A549 (cell line): ENCODE results near the gene PROX2. TPM values are rescaled to one million over a fixed set of nuclear protein-coding genes. Genes with fewer than 3 reads are reported as not detected.

Experiments
- ATAC-seq, 2 experiments: fragments of 200-7000 bp in 1 of 2; fragments of >200 bp in 1 of 2; cut with Nextera tagmentation in 1 of 2; cut with Tn5 transposase in 1 of 2; 3 replicates each; pipeline versions ENCODE4 v1.8.0 to v1.9.1; 2018 to 2020; ENCODE audit warnings: mild to moderate bottlenecking in 1 of 2, moderate library complexity in 1 of 2
- CTCF ChIA-PET: fragments of 300-600 bp; sonication (Branson Sonifier 250); formaldehyde crosslinking; extraction: SDS; loops from one replicate; lab custom pipeline; 2021; ENCODE audit warnings: antibody characterized with exemption, inconsistent platforms; lab: Yijun Ruan, JAX
- POLR2A ChIA-PET: fragments of 350-600 bp; formaldehyde crosslinking; extraction: SDS; loops from one replicate; lab custom pipeline; 2021; ENCODE audit warnings: antibody characterized with exemption, inconsistent platforms; lab: Yijun Ruan, JAX
- DNase-seq, 2 experiments: peaks; one replicate each; pipeline versions ENCODE4 v3.0.0 to v3.0.0-alpha.2; 2011 to 2016; ENCODE audit warnings: low read depth in 1 of 2, low spot score in 1 of 2
- FAIRE-seq: peaks from 2 replicates; lab custom pipeline; 2011; peaks lifted over from hg19 to GRCh38; lab: Jason Lieb, UNC
- H3K27ac ChIP-seq, 2 experiments: fragments of >200 bp; sonication (Bioruptor Twin); formaldehyde crosslinking; 3 replicates each; pipeline ENCODE4 v1.5.1; 2016 to 2017
- H3K4me1 ChIP-seq: fragments of >200 bp; sonication (Bioruptor Twin); formaldehyde crosslinking; 3 replicates; pipeline ENCODE4 v1.6.1; 2016
- H3K4me2 ChIP-seq: fragments of >200 bp; sonication (Bioruptor Twin); formaldehyde crosslinking; 3 replicates; pipeline ENCODE4 v1.6.1; 2016
- H3K4me3 ChIP-seq: fragments of >200 bp; sonication (Bioruptor Twin); formaldehyde crosslinking; 3 replicates; pipeline ENCODE4 v1.5.1; 2016
- H3K9me3 ChIP-seq: fragments of >200 bp; sonication (Bioruptor Twin); formaldehyde crosslinking; 3 replicates; pipeline ENCODE4 v1.6.1; 2016
- EHF ChIP-seq: fragments of 250-450 bp; sonication (Bioruptor Pico); IDR thresholded peaks from 2 replicates; pipeline ENCODE4 v1.5.0; 2020; ENCODE audit warnings: mild to moderate bottlenecking
- EHMT2 ChIP-seq: fragments of 200-600 bp; sonication (generic); IDR thresholded peaks from 2 replicates; pipeline ENCODE4 v1.6.1; 2016; ENCODE audit warnings: antibody characterized with exemption, low read depth, mild to moderate bottlenecking, moderate library complexity
- FOSB ChIP-seq: fragments of 250-450 bp; sonication (Bioruptor Pico); IDR thresholded peaks from 2 replicates; pipeline ENCODE4 v1.5.0; 2020; ENCODE audit warnings: mild to moderate bottlenecking, moderate library complexity
- GATA3 ChIP-seq: IDR thresholded peaks from 2 replicates; pipeline ENCODE4 v1.6.1; 2012; ENCODE audit warnings: borderline replicate concordance
- HDAC2 ChIP-seq: fragments of 200-600 bp; sonication (generic); IDR thresholded peaks from 2 replicates; pipeline ENCODE4 v1.6.1; 2016
- HEYL ChIP-seq: fragments of 250-450 bp; sonication (Bioruptor Pico); IDR thresholded peaks from 2 replicates; pipeline ENCODE4 v1.8.0; 2021; ENCODE audit warnings: mild to moderate bottlenecking, moderate library complexity
- HOXA7 ChIP-seq: fragments of 250-450 bp; sonication (Bioruptor Pico); IDR thresholded peaks from 2 replicates; pipeline ENCODE4 v1.5.0; 2020; ENCODE audit warnings: mild to moderate bottlenecking, moderate library complexity
- JUNB ChIP-seq: fragments of >200 bp; sonication (Bioruptor Twin); formaldehyde crosslinking; IDR thresholded peaks from 2 replicates; pipeline ENCODE4 v1.6.1; 2016
- NFE2L2 ChIP-seq: fragments of 150-350 bp; conservative IDR thresholded peaks from 2 replicates; pipeline ENCODE4 v1.6.1; 2014; ENCODE audit warnings: low read length
- NPAS2 ChIP-seq: fragments of 250-450 bp; sonication (Bioruptor Pico); IDR thresholded peaks from 2 replicates; pipeline ENCODE4 v1.8.0; 2022; ENCODE audit warnings: mild to moderate bottlenecking, moderate library complexity, borderline replicate concordance
- PHF8 ChIP-seq: fragments of 200-600 bp; sonication (generic); IDR thresholded peaks from 2 replicates; pipeline ENCODE4 v1.6.1; 2016; ENCODE audit warnings: low read depth, mild to moderate bottlenecking, antibody characterized with exemption, moderate library complexity, borderline replicate concordance
- RCOR1 ChIP-seq: fragments of 150-350 bp; IDR thresholded peaks from 2 replicates; pipeline ENCODE4 v1.6.1; 2014; ENCODE audit warnings: antibody characterized with exemption, low read length, low read depth
- RFX5 ChIP-seq: fragments of 450-650 bp; IDR thresholded peaks from 2 replicates; pipeline ENCODE4 v1.7.1; 2014; ENCODE audit warnings: antibody characterized with exemption, mild to moderate bottlenecking, moderate library complexity
- RNF2 ChIP-seq: fragments of 200-600 bp; sonication (generic); IDR thresholded peaks from 2 replicates; pipeline ENCODE4 v1.6.1; 2016; ENCODE audit warnings: low read depth, mild to moderate bottlenecking, antibody characterized with exemption, moderate library complexity, borderline replicate concordance
- ZSCAN20 ChIP-seq: fragments of 250-450 bp; sonication (Bioruptor Pico); IDR thresholded peaks from 2 replicates; pipeline ENCODE4 v1.8.0; 2022; ENCODE audit warnings: mild to moderate bottlenecking, moderate library complexity
- polyA plus RNA-seq, 4 experiments: library from polyadenylated mRNA; depleted of rRNA in 3 of 4; stranded (reverse); fragments of >200 nt; fragmentation: RNase III in 1 of 4; extraction: RNeasy Plus Mini Kit Qiagen cat#74134 plus additional on column Dnase treatment in 1 of 4; gene quantifications; 2 replicates in 3 of 4; 3 replicates in 1 of 4; pipeline ENCODE4 v1.2.3, GENCODE V29; 2011 to 2017
- TF ChIP-seq, protein P1 (sequence below): fragments of 200-600 bp; sonication (generic); IDR thresholded peaks from 2 replicates; pipeline ENCODE4 v1.6.1; 2016; ENCODE audit warnings: antibody characterized with exemption, mild to moderate bottlenecking, moderate library complexity
- TF ChIP-seq, protein P2 (sequence below): fragments of >200 bp; sonication (Bioruptor Twin); formaldehyde crosslinking; IDR thresholded peaks from 2 replicates; pipeline ENCODE4 v1.6.1; 2016
- TF ChIP-seq, protein P3 (sequence below): fragments of 150-350 bp; IDR thresholded peaks from 2 replicates; pipeline ENCODE4 v1.6.1; 2014; ENCODE audit warnings: low read depth, mild to moderate bottlenecking, low read length

The PROX2 gene
- polyA plus RNA-seq, 2 of the 4 experiments (the other 2 are of a cell fraction): not detected

DNA sequence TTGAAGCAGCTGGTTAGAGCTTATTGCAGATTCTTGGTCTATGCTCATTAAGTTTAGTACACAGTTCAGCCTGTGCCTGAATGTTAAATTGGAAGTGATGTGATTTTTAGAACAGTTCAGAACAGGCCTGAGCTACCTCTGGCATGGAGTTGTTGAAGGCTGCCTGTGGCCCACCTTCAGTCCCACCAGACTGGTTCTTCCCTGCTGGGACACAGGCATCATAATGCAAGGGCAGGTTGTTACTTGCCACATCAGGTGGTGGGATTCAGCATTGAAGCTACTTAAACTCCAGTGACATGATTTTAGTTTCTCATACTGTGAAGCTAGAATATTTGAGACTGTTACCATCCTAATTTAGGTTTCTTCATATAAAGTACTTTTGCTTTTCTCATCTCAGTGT lies 49.4 kb downstream of the PROX2 start:
- FAIRE-seq (no peak), DNase-seq (no peak), ATAC-seq (no peak)
- TF ChIP-seq GATA3 (no peak), EHF (CRISPR knock-in tag) (no peak), RFX5 (no peak), RCOR1 (no peak), FOSB (CRISPR knock-in tag) (no peak), NPAS2 (no peak), PHF8 (no peak), JUNB (no peak), EHMT2 (no peak), NFE2L2 (no peak), HOXA7 (CRISPR knock-in tag) (no peak), ZSCAN20 (CRISPR knock-in tag) (no peak), HEYL (CRISPR knock-in tag) (no peak), RNF2 (no peak), HDAC2 (no peak)
- TF ChIP-seq, protein P1, sequence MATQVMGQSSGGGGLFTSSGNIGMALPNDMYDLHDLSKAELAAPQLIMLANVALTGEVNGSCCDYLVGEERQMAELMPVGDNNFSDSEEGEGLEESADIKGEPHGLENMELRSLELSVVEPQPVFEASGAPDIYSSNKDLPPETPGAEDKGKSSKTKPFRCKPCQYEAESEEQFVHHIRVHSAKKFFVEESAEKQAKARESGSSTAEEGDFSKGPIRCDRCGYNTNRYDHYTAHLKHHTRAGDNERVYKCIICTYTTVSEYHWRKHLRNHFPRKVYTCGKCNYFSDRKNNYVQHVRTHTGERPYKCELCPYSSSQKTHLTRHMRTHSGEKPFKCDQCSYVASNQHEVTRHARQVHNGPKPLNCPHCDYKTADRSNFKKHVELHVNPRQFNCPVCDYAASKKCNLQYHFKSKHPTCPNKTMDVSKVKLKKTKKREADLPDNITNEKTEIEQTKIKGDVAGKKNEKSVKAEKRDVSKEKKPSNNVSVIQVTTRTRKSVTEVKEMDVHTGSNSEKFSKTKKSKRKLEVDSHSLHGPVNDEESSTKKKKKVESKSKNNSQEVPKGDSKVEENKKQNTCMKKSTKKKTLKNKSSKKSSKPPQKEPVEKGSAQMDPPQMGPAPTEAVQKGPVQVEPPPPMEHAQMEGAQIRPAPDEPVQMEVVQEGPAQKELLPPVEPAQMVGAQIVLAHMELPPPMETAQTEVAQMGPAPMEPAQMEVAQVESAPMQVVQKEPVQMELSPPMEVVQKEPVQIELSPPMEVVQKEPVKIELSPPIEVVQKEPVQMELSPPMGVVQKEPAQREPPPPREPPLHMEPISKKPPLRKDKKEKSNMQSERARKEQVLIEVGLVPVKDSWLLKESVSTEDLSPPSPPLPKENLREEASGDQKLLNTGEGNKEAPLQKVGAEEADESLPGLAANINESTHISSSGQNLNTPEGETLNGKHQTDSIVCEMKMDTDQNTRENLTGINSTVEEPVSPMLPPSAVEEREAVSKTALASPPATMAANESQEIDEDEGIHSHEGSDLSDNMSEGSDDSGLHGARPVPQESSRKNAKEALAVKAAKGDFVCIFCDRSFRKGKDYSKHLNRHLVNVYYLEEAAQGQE: no peak
- TF ChIP-seq, protein P2, sequence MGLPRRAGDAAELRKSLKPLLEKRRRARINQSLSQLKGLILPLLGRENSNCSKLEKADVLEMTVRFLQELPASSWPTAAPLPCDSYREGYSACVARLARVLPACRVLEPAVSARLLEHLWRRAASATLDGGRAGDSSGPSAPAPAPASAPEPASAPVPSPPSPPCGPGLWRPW: no peak
- TF ChIP-seq, protein P3, sequence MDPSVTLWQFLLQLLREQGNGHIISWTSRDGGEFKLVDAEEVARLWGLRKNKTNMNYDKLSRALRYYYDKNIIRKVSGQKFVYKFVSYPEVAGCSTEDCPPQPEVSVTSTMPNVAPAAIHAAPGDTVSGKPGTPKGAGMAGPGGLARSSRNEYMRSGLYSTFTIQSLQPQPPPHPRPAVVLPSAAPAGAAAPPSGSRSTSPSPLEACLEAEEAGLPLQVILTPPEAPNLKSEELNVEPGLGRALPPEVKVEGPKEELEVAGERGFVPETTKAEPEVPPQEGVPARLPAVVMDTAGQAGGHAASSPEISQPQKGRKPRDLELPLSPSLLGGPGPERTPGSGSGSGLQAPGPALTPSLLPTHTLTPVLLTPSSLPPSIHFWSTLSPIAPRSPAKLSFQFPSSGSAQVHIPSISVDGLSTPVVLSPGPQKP: no peak
- CTCF ChIA-PET: interaction anchor here (1.2 kb wide), 1 partner anchor 214 kb away, joined by 4 read pairs; no protein-coding TSS in a partner anchor
- Histone ChIP-seq H3K4me3 (no peak overlapping the region), H3K9me3 (no peaks in the 10 kb centered on the region), H3K4me2 (no peak overlapping the region), H3K4me1 (no peaks in the 10 kb centered on the region), H3K27ac (no peak overlapping the region)
- POLR2A ChIA-PET: no interaction called here

Other genes with a start within 250 kb of the PROX2 start
- gene AREL1, start 163.1 kb downstream of the PROX2 start, polyA plus RNA-seq (2011; rRNA removed): 48.6 and 59.5 TPM in 2 replicates
- gene AREL1, start 163.1 kb downstream of the PROX2 start, polyA plus RNA-seq (2017; fragmentation: RNase III; extraction: RNeasy Plus Mini Kit Qiagen cat#74134 plus additional on column Dnase treatment): 26.4 to 27.5 TPM (median 26.5 TPM) in 3 replicates
- gene FCF1, start 163.0 kb downstream of the PROX2 start, polyA plus RNA-seq (2011; rRNA removed): 96.1 and 97.2 TPM in 2 replicates
- 80.1 to 93.7 TPM (median 86.3 TPM) in 3 replicates for gene FCF1, start 163.0 kb downstream of the PROX2 start, polyA plus RNA-seq (2017; fragmentation: RNase III; extraction: RNeasy Plus Mini Kit Qiagen cat#74134 plus additional on column Dnase treatment)
- gene YLPM1, start 112.8 kb downstream of the PROX2 start, polyA plus RNA-seq (2011; rRNA removed): 20.3 and 25.3 TPM in 2 replicates
- gene YLPM1, start 112.8 kb downstream of the PROX2 start, polyA plus RNA-seq (2017; fragmentation: RNase III; extraction: RNeasy Plus Mini Kit Qiagen cat#74134 plus additional on column Dnase treatment): 37.8 to 39.1 TPM (median 37.9 TPM) in 3 replicates
- 129 and 137 TPM in 2 replicates for gene DLST, start 5.8 kb upstream of the PROX2 start, polyA plus RNA-seq (2011; rRNA removed)
- gene DLST, start 5.8 kb upstream of the PROX2 start, polyA plus RNA-seq (2017; fragmentation: RNase III; extraction: RNeasy Plus Mini Kit Qiagen cat#74134 plus additional on column Dnase treatment): 102 to 113 TPM (median 102 TPM) in 3 replicates
- 0.32 and 0.40 TPM in 2 replicates for gene RPS6KL1, start 47.1 kb upstream of the PROX2 start, polyA plus RNA-seq (2011; rRNA removed)
- 0.71 to 1.2 TPM (median 0.99 TPM) in 3 replicates for gene RPS6KL1, start 47.1 kb upstream of the PROX2 start, polyA plus RNA-seq (2017; fragmentation: RNase III; extraction: RNeasy Plus Mini Kit Qiagen cat#74134 plus additional on column Dnase treatment)
- 0.52 and 0.63 TPM in 2 replicates for gene PGF, start 79.5 kb upstream of the PROX2 start, polyA plus RNA-seq (2011; rRNA removed)
- gene PGF, start 79.5 kb upstream of the PROX2 start, polyA plus RNA-seq (2017; fragmentation: RNase III; extraction: RNeasy Plus Mini Kit Qiagen cat#74134 plus additional on column Dnase treatment): 1.1 to 1.2 TPM (median 1.1 TPM) in 3 replicates
- gene EIF2B2, start 126.8 kb upstream of the PROX2 start, polyA plus RNA-seq (2011; rRNA removed): 116 and 142 TPM in 2 replicates
- 86.2 to 88.4 TPM (median 86.3 TPM) in 3 replicates for gene EIF2B2, start 126.8 kb upstream of the PROX2 start, polyA plus RNA-seq (2017; fragmentation: RNase III; extraction: RNeasy Plus Mini Kit Qiagen cat#74134 plus additional on column Dnase treatment)
- 30.8 and 32.3 TPM in 2 replicates for gene MLH3, start 175.3 kb upstream of the PROX2 start, polyA plus RNA-seq (2011; rRNA removed)
- gene MLH3, start 175.3 kb upstream of the PROX2 start, polyA plus RNA-seq (2017; fragmentation: RNase III; extraction: RNeasy Plus Mini Kit Qiagen cat#74134 plus additional on column Dnase treatment): 15.2 to 16.2 TPM (median 16.0 TPM) in 3 replicates
- 26.5 and 36.7 TPM in 2 replicates for gene ACYP1, start 187.9 kb upstream of the PROX2 start, polyA plus RNA-seq (2011; rRNA removed)
- 30.0 to 34.3 TPM (median 33.3 TPM) in 3 replicates for gene ACYP1, start 187.9 kb upstream of the PROX2 start, polyA plus RNA-seq (2017; fragmentation: RNase III; extraction: RNeasy Plus Mini Kit Qiagen cat#74134 plus additional on column Dnase treatment)
- gene ZC2HC1C, start 193.5 kb upstream of the PROX2 start, polyA plus RNA-seq (2011; rRNA removed): 2.4 and 2.7 TPM in 2 replicates
- gene ZC2HC1C, start 193.5 kb upstream of the PROX2 start, polyA plus RNA-seq (2017; fragmentation: RNase III; extraction: RNeasy Plus Mini Kit Qiagen cat#74134 plus additional on column Dnase treatment): 2.7 to 3.9 TPM (median 2.8 TPM) in 3 replicates